HEK293 (cell line): ENCODE data around the gene ZFP3.

Source experiments
- CTCF ChIP-seq: fragments of 450-650 bp; formaldehyde crosslinking; IDR thresholded peaks from 2 replicates; pipeline ENCODE4 v1.5.1; 2016; ENCODE audit warnings: missing biosample characterization, missing genetic modification characterization
- KLF16 ChIP-seq: fragments of 450-650 bp; formaldehyde crosslinking; IDR thresholded peaks from 2 replicates; pipeline ENCODE4 v1.5.1; 2017; ENCODE audit warnings: missing biosample characterization, missing genetic modification characterization
- REST ChIP-seq: fragments of 450-650 bp; formaldehyde crosslinking; IDR thresholded peaks from 2 replicates; pipeline ENCODE4 v1.5.1; 2016; ENCODE audit warnings: missing biosample characterization, missing genetic modification characterization
- SCRT1 ChIP-seq: fragments of 450-650 bp; formaldehyde crosslinking; IDR thresholded peaks from 2 replicates; pipeline ENCODE4 v1.5.1; 2016; ENCODE audit warnings: missing biosample characterization, missing genetic modification characterization, borderline replicate concordance
- SP2 ChIP-seq: fragments of 450-650 bp; formaldehyde crosslinking; IDR thresholded peaks from 2 replicates; pipeline ENCODE4 v1.5.1; 2016; ENCODE audit warnings: missing biosample characterization, missing genetic modification characterization
- ZNF133 ChIP-seq: fragments of 450-650 bp; formaldehyde crosslinking; IDR thresholded peaks from 2 replicates; pipeline ENCODE4 v1.5.1; 2016; ENCODE audit warnings: missing biosample characterization, missing genetic modification characterization
- ZNF148 ChIP-seq: fragments of 450-650 bp; formaldehyde crosslinking; IDR thresholded peaks from 2 replicates; pipeline ENCODE4 v1.5.0; 2017; ENCODE audit warnings: missing biosample characterization, missing genetic modification characterization, borderline replicate concordance

GRCh38 chr17:5069724-5070123, 8.5 kb upstream of the ZFP3 start:
- TF ChIP-seq KLF16 (tag by site-specific recombination) (no peak), REST (tag by site-specific recombination) (no peak), CTCF (tag by site-specific recombination) (no peak), SCRT1 (tag by site-specific recombination) (no peak), ZNF133 (no peak), SP2 (tag by site-specific recombination) (no peak), ZNF148 (tag by site-specific recombination) (no peak)
